Upper lobe of left lung (tissue), 4 donors: ENCODE results near the gene SLC25A53.

Experiments used
- CTCF ChIP-seq, 6 experiments: fragments of 450-650 bp in 4 of 6; fragments of 200-600 bp in 2 of 6; sonication (generic) in 2 of 6; IDR thresholded peaks; one replicate each; pipeline ENCODE4 v1.5.1; 2016 to 2019; ENCODE audit warnings: antibody characterized with exemption in 6 of 6
- EP300 ChIP-seq, 4 donors: sonication (generic); formaldehyde crosslinking; IDR thresholded peaks; one replicate each; pipeline ENCODE4 v1.5.1; 2017; ENCODE audit warnings: antibody characterized with exemption in 4 of 4, control low read depth in 2 of 4
- POLR2A ChIP-seq, 4 donors: fragments of 450-650 bp; IDR thresholded peaks; one replicate each; pipeline ENCODE4 v1.5.1; 2016 to 2017; ENCODE audit warnings: antibody characterized with exemption in 4 of 4, mild to moderate bottlenecking in 2 of 4
- POLR2AphosphoS5 ChIP-seq, 2 donors: sonication (generic); formaldehyde crosslinking; IDR thresholded peaks; one replicate each; pipeline ENCODE4 v1.5.1; 2017; ENCODE audit warnings: antibody characterized with exemption in 2 of 2

DNA sequence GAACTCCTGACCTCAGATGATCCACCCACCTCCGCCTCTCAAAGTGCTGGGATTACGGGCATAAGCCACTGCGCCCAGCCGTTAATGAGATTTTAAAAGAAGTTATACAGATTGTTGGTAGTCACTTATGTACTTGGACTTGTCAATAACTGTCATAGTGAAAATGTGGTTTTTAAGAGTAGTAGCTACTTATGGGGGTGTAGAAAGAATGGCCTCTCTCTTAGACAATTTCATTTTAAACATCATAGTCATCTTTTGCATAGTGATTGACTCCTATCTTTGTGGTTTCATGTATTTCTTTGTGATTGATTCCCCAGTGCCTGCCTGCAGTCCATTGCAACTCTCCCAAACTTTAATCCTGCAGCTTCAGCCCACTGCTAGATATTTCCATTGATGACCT is 26.9 kb upstream of the SLC25A53 start:
- TF ChIP-seq CTCF (IDR thresholded peaks at IDR 0.05) (no peak), POLR2AphosphoS5 (IDR thresholded peaks at IDR 0.05) (no peak), POLR2A (IDR thresholded peaks at IDR 0.05) (no peak), EP300 (IDR thresholded peaks at IDR 0.05) (no peak)
